ENCODE measurements around the gene SETX.

GRCh38 chr9:132301521-132301920 is 53.3 kb downstream of the SETX start:
- TF ChIP-seq CTCF (IDR thresholded peaks at IDR 0.05; ENCODE audit: insufficient read depth, low read length, poor library complexity, severe bottlenecking) (no peak), EZH2phosphoT487 (conservative IDR thresholded peaks at IDR 0.05; ENCODE audit: low read length) (no peak)

Measured in SU-DHL-6 (cell line).